Body of pancreas (tissue), 4 donors: ENCODE results near the gene RNF213. TPM values are rescaled to one million over a fixed set of nuclear protein-coding genes. Genes with fewer than 3 reads are reported as not detected.

Experiments
- ATAC-seq: fragments of 150-250 bp; one replicate; pipeline ENCODE4 v1.9.1; 2016
- DNase-seq, 4 donors: peaks; one replicate each; pipeline ENCODE4 v3.0.0-alpha.2; 2019
- H3K27ac ChIP-seq, 4 donors: fragments of 200-600 bp; sonication (generic); 1 replicate in 3 of 4; 2 replicates in 1 of 4; pipeline versions ENCODE4 v1.5.1 to v1.6.1; 2016 to 2019; ENCODE audit warnings: mild to moderate bottlenecking in 1 of 4, mixed read lengths in 1 of 4, moderate library complexity in 1 of 4
- H3K27me3 ChIP-seq, 2 donors: fragments of 200-600 bp; sonication (generic); one replicate each; pipeline ENCODE4 v1.6.0; 2016; ENCODE audit warnings: mild to moderate bottlenecking in 1 of 2
- H3K36me3 ChIP-seq, 2 donors: fragments of 200-600 bp; sonication (generic); replicated peaks in 1 of 2; 2 replicates each; pipeline ENCODE4 v1.5.1; 2016; ENCODE audit warnings: low read depth in 2 of 2; ENCODE audit not compliant: insufficient read depth in 1 of 2
- H3K4me1 ChIP-seq: fragments of 200-600 bp; sonication (generic); one replicate; pipeline ENCODE4 v1.6.0; 2016
- H3K4me3 ChIP-seq, 2 donors: fragments of 200-600 bp; sonication (generic); 1 replicate in 1 of 2; 2 replicates in 1 of 2; pipeline ENCODE4 v1.5.1; 2016 to 2019
- H3K9me3 ChIP-seq, 3 donors: fragments of 200-600 bp; sonication (generic); 1 replicate in 2 of 3; 2 replicates in 1 of 3; pipeline ENCODE4 v1.5.1; 2016
- CTCF ChIP-seq, 7 experiments: fragments of 450-650 bp in 4 of 7; fragments of 200-600 bp in 3 of 7; sonication (generic) in 3 of 7; IDR thresholded peaks; one replicate each; pipeline ENCODE4 v1.5.1; 2016 to 2019; ENCODE audit warnings: antibody characterized with exemption in 7 of 7
- POLR2A ChIP-seq, 3 donors: fragments of 450-650 bp; IDR thresholded peaks; one replicate each; pipeline ENCODE4 v1.6.1; 2016; ENCODE audit warnings: antibody characterized with exemption in 3 of 3, mild to moderate bottlenecking in 2 of 3
- WGBS, 2 donors: methylation state at CpG; one replicate each; pipeline ENCODE4 v1.1.5; 2017; 5-methylcytosine and 5-hydroxymethylcytosine counted together
- intact Hi-C: fragments of 100-400 bp; cut with DNase I; formaldehyde crosslinking; loops from one replicate; pipeline ENCODE4 v1.15.1; 2023
- total RNA-seq, 2 donors: library from RNA; depleted of rRNA; stranded (reverse); fragments of >200 nt; gene quantifications; one replicate each; pipeline ENCODE4 v1.1.0, GENCODE V29; 2016

Gene RNF213
- total RNA-seq, 2 donors from 2014 or later, result 60.7 to 69.5 TPM

GRCh38 chr17:80284631-80285030 is 24.0 kb downstream of the RNF213 start:
- DNase-seq, result no peak
- intact Hi-C loops, result no loop called here

GRCh38 chr17:80285237-80285920 is 24.7 kb downstream of the RNF213 start:
- ATAC-seq (no peak), DNase-seq (no peak)
- no peak for TF ChIP-seq CTCF (IDR thresholded peaks at IDR 0.05)
- no peak for TF ChIP-seq POLR2A (IDR thresholded peaks at IDR 0.05)
- no peak overlapping the region for H3K27ac ChIP-seq
- H3K9me3 ChIP-seq, result no peaks in the 10 kb centered on the region
- H3K27me3 ChIP-seq, result no peaks in the 10 kb centered on the region
- intact Hi-C loops, result no loop called here
- no peak overlapping the region for H3K4me3 ChIP-seq
- H3K4me1 ChIP-seq, result no peaks in the 10 kb centered on the region
- peaks cover 14 to 20% of the 10 kb centered on the region in 2 donors for H3K36me3 ChIP-seq
- 93 to 100% methylated on average over 9 to 19 of the region's 19 CpGs for WGBS, 2 donors

More at GRCh38 chr17:80284631-80285030, 24.0 kb downstream of the RNF213 start:
- WGBS, 2 donors, result 95 to 97% methylated on average over 11 of the region's 11 CpGs
- H3K36me3 ChIP-seq, result peaks cover 12 to 15% of the 10 kb centered on the region in 2 donors
- no peak overlapping the region for H3K27ac ChIP-seq
- H3K27me3 ChIP-seq, result no peaks in the 10 kb centered on the region
- no peaks in the 10 kb centered on the region for H3K9me3 ChIP-seq
- H3K4me3 ChIP-seq, result no peak overlapping the region
- TF ChIP-seq CTCF (IDR thresholded peaks at IDR 0.05) (no peak), POLR2A (IDR thresholded peaks at IDR 0.05) (no peak)
- no peak for ATAC-seq
- H3K4me1 ChIP-seq, result no peaks in the 10 kb centered on the region

- H3K4me3 ChIP-seq, result no peak overlapping the region
- intact Hi-C loops, result no loop called here
- ATAC-seq (no peak), DNase-seq (no peak)
- no peak overlapping the region for H3K27ac ChIP-seq
- peaks cover 19 to 28% of the 10 kb centered on the region in 2 donors for H3K36me3 ChIP-seq
- TF ChIP-seq POLR2A (IDR thresholded peaks at IDR 0.05) (no peak), CTCF (IDR thresholded peaks at IDR 0.05) (no peak)
- H3K4me1 ChIP-seq, result no peaks in the 10 kb centered on the region
- H3K27me3 ChIP-seq, result no peaks in the 10 kb centered on the region
- H3K9me3 ChIP-seq, result no peaks in the 10 kb centered on the region
- WGBS, 2 donors, result 92 to 100% methylated on average over 2 to 5 of the region's 5 CpGs
Observed at GRCh38 chr17:80286638-80286960, 25.9 kb downstream of the RNF213 start.

GRCh38 chr17:80287038-80287437 is 26.4 kb downstream of the RNF213 start:
- Histone ChIP-seq H3K9me3 (no peaks in the 10 kb centered on the region), H3K27ac (no peak overlapping the region), H3K27me3 (no peaks in the 10 kb centered on the region), H3K4me3 (no peak overlapping the region), H3K4me1 (no peaks in the 10 kb centered on the region), H3K36me3 (peaks cover 23 to 33% of the 10 kb centered on the region in 2 donors)
- no peak for ATAC-seq
- intact Hi-C loops, result no loop called here
- DNase-seq, result no peak
- 79 to 92% methylated on average over 6 to 9 of the region's 9 CpGs for WGBS, 2 donors
- TF ChIP-seq CTCF (IDR thresholded peaks at IDR 0.05) (no peak), POLR2A (IDR thresholded peaks at IDR 0.05) (no peak)
